IMR-90 (cell line): ENCODE data around the gene DENND2C. TPM values are rescaled to one million over a fixed set of nuclear protein-coding genes. Genes with fewer than 3 reads are reported as not detected.

Experiments
- ATAC-seq: fragments of 200-7000 bp; cut with Tn5 transposase; 2 replicates; pipeline ENCODE4 v1.9.1; 2020; ENCODE audit warnings: low read depth, mild to moderate bottlenecking, moderate library complexity
- BruUV-seq: library from RNA; stranded (reverse); fragments of 400-500 nt; replicated peaks from 2 replicates; lab custom pipeline; 2021; lab: Mats Ljungman, UMichigan
- CTCF ChIA-PET: fragments of 300-600 bp; formaldehyde crosslinking; extraction: SDS; loops from one replicate; lab custom pipeline; 2021; ENCODE audit warnings: antibody characterized with exemption; lab: Yijun Ruan, JAX
- POLR2A ChIA-PET: fragments of 300-600 bp; sonication (Branson Sonifier 250); formaldehyde crosslinking; loops from one replicate; lab custom pipeline; 2022; ENCODE audit warnings: antibody characterized with exemption; ENCODE audit not compliant: unreplicated experiment; lab: Charles Lee
- DNase-seq: peaks from one replicate; pipeline ENCODE4 v3.0.0; 2013
- H2AFZ ChIP-seq: replicated peaks from 2 replicates; pipeline ENCODE3; 2013; ENCODE audit warnings: low read length, mild to moderate bottlenecking; ENCODE audit not compliant: poor library complexity
- H2AK5ac ChIP-seq: 2 replicates; pipeline ENCODE4 v1.6.1; 2013; ENCODE audit warnings: low read depth, low read length, inconsistent platforms
- H2AK9ac ChIP-seq: replicated peaks from 2 replicates; pipeline ENCODE3; 2013; ENCODE audit warnings: mild to moderate bottlenecking, low read depth, low read length, moderate library complexity; ENCODE audit not compliant: poor library complexity
- H2BK120ac ChIP-seq: 2 replicates; pipeline ENCODE4 v1.6.1; 2013; ENCODE audit warnings: low read depth, low read length, inconsistent platforms
- H2BK15ac ChIP-seq: 3 replicates; pipeline ENCODE4 v1.6.1; 2013; ENCODE audit warnings: low read depth, low read length, inconsistent platforms
- H2BK20ac ChIP-seq: 2 replicates; pipeline ENCODE4 v1.6.1; 2013; ENCODE audit warnings: low read depth, mild to moderate bottlenecking, inconsistent platforms, low read length, moderate library complexity
- H2BK5ac ChIP-seq: 2 replicates; pipeline ENCODE4 v1.6.1; 2013; ENCODE audit warnings: mild to moderate bottlenecking, low read depth, low read length, inconsistent platforms; ENCODE audit not compliant: poor library complexity, severe bottlenecking
- H3K14ac ChIP-seq: replicated peaks from 2 replicates; pipeline ENCODE4 v1.6.1; 2013; ENCODE audit warnings: low read depth, low read length, inconsistent platforms
- H3K18ac ChIP-seq: 2 replicates; pipeline ENCODE4 v1.6.1; 2013; ENCODE audit warnings: low read depth, low read length, control low read depth
- H3K23ac ChIP-seq: 2 replicates; pipeline ENCODE4 v1.6.1; 2013; ENCODE audit warnings: low read depth, low read length, inconsistent platforms
- H3K27ac ChIP-seq: 2 replicates; pipeline ENCODE4 v1.5.1; 2013; ENCODE audit warnings: mild to moderate bottlenecking, control low read depth, low read length; ENCODE audit not compliant: insufficient read depth
- H3K27me3 ChIP-seq: 2 replicates; pipeline ENCODE4 v1.6.1; 2013; ENCODE audit warnings: low read length; ENCODE audit not compliant: control insufficient read depth, insufficient read depth
- H3K36me3 ChIP-seq: 2 replicates; pipeline ENCODE4 v1.6.1; 2013; ENCODE audit warnings: low read length, mixed read lengths; ENCODE audit not compliant: control insufficient read depth, insufficient read depth
- H3K4ac ChIP-seq: 2 replicates; pipeline ENCODE4 v1.6.1; 2013; ENCODE audit warnings: low read depth, low read length, inconsistent platforms
- H3K4me1 ChIP-seq: 2 replicates; pipeline ENCODE4 v1.6.1; 2013; ENCODE audit warnings: low read length, mixed read lengths; ENCODE audit not compliant: control insufficient read depth, insufficient read depth
- H3K4me2 ChIP-seq: 2 replicates; pipeline ENCODE4 v1.6.1; 2013; ENCODE audit warnings: low read depth, mild to moderate bottlenecking, control low read depth, low read length, moderate library complexity
- H3K4me3 ChIP-seq: 2 replicates; pipeline ENCODE4 v1.5.1; 2013; ENCODE audit warnings: low read depth, mild to moderate bottlenecking, control low read depth, low read length, moderate library complexity; ENCODE audit not compliant: insufficient read depth
- H3K56ac ChIP-seq: 2 replicates; pipeline ENCODE4 v1.6.1; 2013; ENCODE audit warnings: low read length, inconsistent platforms; ENCODE audit not compliant: insufficient read depth; ENCODE audit errors: extremely low read depth
- H3K79me1 ChIP-seq, 2 experiments: 2 replicates each; pipeline ENCODE4 v1.6.1; 2013; ENCODE audit warnings: low read length in 2 of 2, inconsistent platforms in 1 of 2, low read depth in 1 of 2
- H3K9ac ChIP-seq: 2 replicates; pipeline ENCODE4 v1.6.1; 2013; ENCODE audit warnings: low read depth, low read length, control low read depth
- H3K9me1 ChIP-seq: 2 replicates; pipeline ENCODE4 v1.6.1; 2013; ENCODE audit warnings: low read length, inconsistent platforms; ENCODE audit not compliant: insufficient read depth
- H3K9me3 ChIP-seq: 2 replicates; pipeline ENCODE4 v1.6.1; 2013; ENCODE audit warnings: low read length; ENCODE audit not compliant: control insufficient read depth, insufficient read depth
- H4K20me1 ChIP-seq: 2 replicates; pipeline ENCODE4 v1.6.1; 2013; ENCODE audit warnings: low read length, inconsistent platforms; ENCODE audit not compliant: insufficient read depth
- H4K5ac ChIP-seq: 2 replicates; pipeline ENCODE4 v1.6.1; 2013; ENCODE audit warnings: mild to moderate bottlenecking, low read depth, low read length, control low read depth
- H4K8ac ChIP-seq, 2 experiments: 2 replicates each; pipeline ENCODE4 v1.6.1; 2013; ENCODE audit warnings: low read depth in 2 of 2, low read length in 2 of 2, control low read depth in 1 of 2, inconsistent platforms in 1 of 2
- H4K91ac ChIP-seq: 2 replicates; pipeline ENCODE4 v1.6.1; 2013; ENCODE audit warnings: low read depth, low read length, inconsistent platforms; ENCODE audit not compliant: insufficient read depth
- BHLHE40 ChIP-seq: fragments of 150-350 bp; IDR thresholded peaks from 2 replicates; pipeline ENCODE4 v1.6.1; 2016; ENCODE audit warnings: mild to moderate bottlenecking, low read depth, low read length
- CHD1 ChIP-seq: IDR thresholded peaks from 2 replicates; pipeline ENCODE4 v1.6.1; 2012; ENCODE audit warnings: low read depth, low read length, improper control_type of control experiment
- POLR2A ChIP-seq: IDR thresholded peaks from 2 replicates; pipeline ENCODE4 v1.6.1; 2012; ENCODE audit warnings: mild to moderate bottlenecking, low read depth, low read length
- WGBS, 2 experiments: methylation state at CpG; one replicate each; pipeline versions ENCODE4 v1.1.5 to v1.1.7; 2013; ENCODE audit warnings: missing lambda C conversion rate in 2 of 2; ENCODE audit not compliant: insufficient read length in 1 of 2; ENCODE audit errors: extremely low coverage in 2 of 2; 5-methylcytosine and 5-hydroxymethylcytosine counted together
- dilution Hi-C: fragments of 300-500 bp; cut with HindIII; formaldehyde crosslinking; loops from one replicate; pipeline ENCODE4 v1.14.3; 2018; ENCODE audit warnings: low sequenced_read_pairs; ENCODE audit not compliant: unreplicated experiment
- in situ Hi-C: fragments of 300-500 bp; cut with MboI; formaldehyde crosslinking; loops from 3 replicates; pipeline ENCODE4 v1.14.3; 2019; ENCODE audit warnings: low sequenced_read_pairs, inconsistent platforms, mixed read lengths
- intact Hi-C: fragments of 100-400 bp; cut with micrococcal nuclease; formaldehyde crosslinking; loops from 2 replicates; pipeline ENCODE4 v1.10.0; 2022
- polyA plus RNA-seq, 3 experiments: library from polyadenylated mRNA; depleted of rRNA; stranded (reverse); fragments of >200 nt; gene quantifications; 2 replicates each; pipeline ENCODE4 v1.2.3, GENCODE V29; 2012; ENCODE audit warnings: low replicate concordance in 1 of 3
- total RNA-seq: library from RNA; depleted of rRNA; stranded (reverse); fragments of >200 nt; gene quantifications from 2 replicates; pipeline ENCODE4 v1.2.3, GENCODE V29; 2012
- TF ChIP-seq, protein P1 (sequence below): fragments of 150-350 bp; IDR thresholded peaks from 2 replicates; pipeline ENCODE4 v1.6.1; 2016; ENCODE audit warnings: low read depth, mild to moderate bottlenecking, low read length, moderate library complexity, borderline replicate concordance

DENND2C gene
- total and polyA plus RNA-seq, 2 of the 4 experiments (the other 2 are of a cell fraction), result 0.58 to 2.2 TPM

DNA sequence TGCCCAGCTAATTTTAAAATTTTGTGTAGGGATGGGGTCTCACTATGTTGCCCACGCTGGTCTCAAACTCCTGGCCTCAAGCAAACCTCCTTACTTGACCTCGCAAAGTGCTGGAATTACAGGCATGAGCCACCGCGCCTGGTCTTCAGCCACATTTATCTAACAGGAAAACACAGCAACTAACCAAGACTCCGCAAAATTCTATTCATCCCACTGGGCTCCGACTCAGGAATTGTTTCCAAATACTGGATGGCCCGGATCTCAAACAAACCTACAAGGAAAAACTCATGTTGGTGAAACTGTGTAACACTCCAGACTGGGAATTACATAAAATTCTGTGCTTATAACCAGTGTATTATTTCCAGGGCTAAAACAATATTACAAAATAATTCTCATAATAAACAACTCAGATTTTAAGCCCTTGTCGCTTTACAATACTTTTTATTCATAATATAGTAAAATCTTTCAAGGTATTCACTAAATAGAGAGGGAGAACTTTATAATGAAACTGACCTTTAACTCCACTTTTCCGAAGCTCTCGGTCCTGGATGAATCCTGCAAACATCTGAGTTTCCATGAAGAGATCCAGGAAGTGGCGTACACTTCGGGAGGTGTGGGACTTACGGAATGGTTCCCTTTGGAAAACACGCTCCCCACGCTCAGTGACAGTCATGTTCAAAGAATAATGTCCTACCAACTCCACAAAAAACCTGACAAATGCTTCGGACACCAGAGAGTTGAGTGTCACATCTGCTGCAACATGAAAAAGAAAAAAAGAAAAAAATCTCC is 82.5 kb downstream of the DENND2C start (continued):
- TF ChIP-seq BHLHE40, result no peak

DNA sequence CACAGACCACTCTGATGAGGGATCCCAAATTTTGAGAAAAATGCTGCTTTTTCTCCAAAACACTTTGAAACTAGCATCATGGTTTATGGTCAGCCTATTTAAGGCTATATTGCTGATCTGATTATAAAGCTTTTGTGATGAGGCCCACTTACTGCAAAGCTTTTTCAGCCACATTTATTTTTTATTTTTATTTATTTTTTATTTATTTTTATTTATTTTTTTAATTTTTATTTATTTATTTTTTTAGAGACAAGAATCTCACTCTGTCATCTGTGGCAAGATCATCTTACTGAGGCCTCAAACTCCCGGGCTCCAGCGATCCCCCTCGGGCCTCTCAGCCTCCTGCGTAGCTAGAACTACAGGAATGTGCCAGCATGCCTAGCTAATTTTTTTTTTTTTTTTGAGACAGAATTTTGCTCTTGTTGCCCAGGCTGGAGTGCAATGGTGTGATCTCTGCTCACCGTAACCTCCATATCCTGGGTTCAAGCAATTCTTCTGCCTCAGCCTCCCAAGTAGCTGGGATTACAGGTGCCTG is 83.3 kb downstream of the DENND2C start:
- H3K14ac ChIP-seq, result no peak overlapping the region
- 93% methylated on average over 3 of the region's 5 CpGs; no CpG with 5 or more reads in 1 of the 2 experiments for WGBS, 2 experiments
- no peaks in the 10 kb centered on the region; the same call in 1 of the 2 replicates for H3K4me1 ChIP-seq
- H2AK9ac ChIP-seq, result no peak overlapping the region
- in situ Hi-C loops (no loop called here), intact Hi-C loops (loop anchor here (5.0 kb wide), 1 partner anchor 36 kb away; no protein-coding TSS in a partner anchor), dilution Hi-C loops (no loop called here)
- 0 out of 2 replicates have a peak, but pooled peaks cover 3% of the 10 kb centered on the region for H3K9me1 ChIP-seq
- H3K9ac ChIP-seq, result no peak overlapping the region
- no peak overlapping the region for H3K23ac ChIP-seq
- ATAC-seq, result no peak
- no peak overlapping the region for H2BK20ac ChIP-seq
- no peaks in the 10 kb centered on the region for H3K36me3 ChIP-seq
- no peak overlapping the region for H3K4me2 ChIP-seq
- POLR2A ChIA-PET, result no interaction called here
- no peak overlapping the region for H4K5ac ChIP-seq
- H2BK5ac ChIP-seq, result no peak overlapping the region
- CTCF ChIA-PET, result interaction anchor here (0.6 kb wide), 1 partner anchor 365 kb away, joined by 3 read pairs; no protein-coding TSS in a partner anchor
- no peak overlapping the region for H2BK15ac ChIP-seq
- DNase-seq, result no peak
- H3K56ac ChIP-seq, result no peak overlapping the region
- no peak overlapping the region for H2AK5ac ChIP-seq
- peaks cover 5 to 6% of the 10 kb centered on the region in 2 experiments; a peak in 2 of 4 replicates for H3K79me1 ChIP-seq
- H3K4me3 ChIP-seq, result no peak overlapping the region
- H3K4ac ChIP-seq, result no peak overlapping the region
- TF ChIP-seq CHD1 (no peak), POLR2A (no peak)
- TF ChIP-seq, protein P1, sequence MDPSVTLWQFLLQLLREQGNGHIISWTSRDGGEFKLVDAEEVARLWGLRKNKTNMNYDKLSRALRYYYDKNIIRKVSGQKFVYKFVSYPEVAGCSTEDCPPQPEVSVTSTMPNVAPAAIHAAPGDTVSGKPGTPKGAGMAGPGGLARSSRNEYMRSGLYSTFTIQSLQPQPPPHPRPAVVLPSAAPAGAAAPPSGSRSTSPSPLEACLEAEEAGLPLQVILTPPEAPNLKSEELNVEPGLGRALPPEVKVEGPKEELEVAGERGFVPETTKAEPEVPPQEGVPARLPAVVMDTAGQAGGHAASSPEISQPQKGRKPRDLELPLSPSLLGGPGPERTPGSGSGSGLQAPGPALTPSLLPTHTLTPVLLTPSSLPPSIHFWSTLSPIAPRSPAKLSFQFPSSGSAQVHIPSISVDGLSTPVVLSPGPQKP, result no peak
- no TSS peak for BruUV-seq
- H4K8ac ChIP-seq, result no peak overlapping the region
- no peak overlapping the region for H4K91ac ChIP-seq
- H3K27me3 ChIP-seq, result no peaks in the 10 kb centered on the region
- no peak overlapping the region for H3K18ac ChIP-seq
- H4K20me1 ChIP-seq, result no peaks in the 10 kb centered on the region
- H3K9me3 ChIP-seq, result no peaks in the 10 kb centered on the region
- no peak overlapping the region for H2AFZ ChIP-seq
- no peak overlapping the region for H2BK120ac ChIP-seq
- no peak overlapping the region for H3K27ac ChIP-seq
